HG03378 (cell line): Measurements from ENCODE around the gene RPRM.
"Not testable (repeated sequence)": the region's sequence is repeated elsewhere in the genome, so short reads cannot be mapped to it uniquely, and the experiment has no call there.

Source experiments
- ATAC-seq: cut with Tn5 transposase; IDR thresholded peaks from one replicate; pipeline ENCODE4 v1.9.1; 2021; ENCODE audit warnings: mild to moderate bottlenecking, moderate library complexity; ENCODE audit not compliant: unreplicated experiment

RPRM gene

DNA sequence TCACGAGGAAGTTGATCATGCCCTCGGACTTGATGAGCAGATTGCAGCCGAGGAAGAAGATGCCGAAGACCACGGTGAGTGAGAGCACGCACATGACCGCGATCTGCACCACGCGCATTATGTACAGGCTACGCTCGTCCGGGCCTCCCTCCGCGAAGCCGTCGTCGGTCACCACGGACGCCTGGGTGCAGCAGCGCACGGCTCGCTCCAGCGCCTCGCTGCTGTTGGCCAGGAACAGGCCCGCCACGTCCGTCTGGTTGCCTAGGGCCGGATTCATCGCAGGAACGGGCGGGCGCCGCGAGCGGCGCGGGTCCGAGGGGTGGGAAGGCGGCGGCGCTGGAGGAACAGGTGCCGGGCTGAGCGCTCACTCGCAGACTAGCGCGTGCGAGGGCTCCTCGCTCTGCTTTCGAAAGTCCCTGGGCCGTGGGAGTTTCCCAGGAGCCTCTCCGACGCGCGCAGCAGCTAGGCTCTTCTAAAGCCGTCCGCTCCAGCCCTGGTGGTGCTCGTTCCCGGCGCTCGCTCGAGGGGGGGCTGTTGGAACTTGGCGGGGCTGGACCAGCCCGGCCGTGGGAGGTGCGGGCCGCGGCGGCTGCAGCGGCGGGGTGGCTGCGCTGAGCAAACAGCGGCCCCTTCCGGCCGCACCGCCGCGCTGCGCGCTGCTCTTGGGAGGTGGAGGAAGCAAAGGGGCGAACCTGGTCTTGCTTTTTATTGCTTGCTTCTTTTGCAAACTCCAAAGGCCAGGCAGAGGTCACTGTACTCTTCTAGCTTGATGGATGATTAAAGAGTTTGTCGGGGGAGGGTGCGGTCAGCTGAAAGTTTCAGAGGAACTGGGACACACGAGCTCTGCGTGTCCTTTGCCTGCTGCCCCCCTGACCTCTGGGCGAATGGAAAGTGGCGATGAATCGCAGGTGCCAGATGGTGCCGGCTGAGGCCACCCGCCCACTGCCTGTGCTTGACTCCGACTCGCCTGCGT lies at the start of gene RPRM:
Gene RPRM, minus strand, starts transcription at position 474 of the 973 bp plus-strand sequence. Its CDS starts 197 bp downstream, at position 277.
- peak; percentile 75 for ATAC-seq

DNA sequence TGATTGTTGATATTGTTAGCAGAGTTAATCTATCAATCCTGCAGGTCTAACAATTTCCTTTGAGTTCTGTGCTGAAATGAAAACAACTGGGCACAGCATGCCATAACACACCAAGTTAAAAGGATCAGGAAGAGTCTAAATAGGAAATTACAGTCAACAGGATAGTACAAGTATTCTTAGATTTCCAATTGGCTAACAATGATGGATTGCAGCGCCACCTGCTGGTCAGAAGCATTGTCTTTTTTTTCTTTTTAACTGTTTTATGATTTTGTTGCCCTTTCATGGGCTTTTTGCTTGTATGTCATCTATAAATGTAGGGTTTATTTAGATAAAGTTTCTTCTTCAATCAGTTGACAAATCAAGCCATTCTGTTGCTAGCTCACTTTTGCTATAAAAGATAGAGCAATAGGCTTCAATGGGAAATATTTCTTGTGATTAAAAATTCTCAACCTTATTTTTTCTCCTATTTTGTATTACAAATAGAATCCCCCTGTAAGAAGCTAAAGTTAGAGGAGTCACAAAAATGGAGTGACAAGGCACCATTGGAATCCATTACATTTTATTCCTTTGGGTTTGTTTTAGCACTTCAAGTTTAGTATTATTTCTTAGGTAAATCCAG lies 40.8 kb upstream of the RPRM start:
- peak; percentile 71 for ATAC-seq

DNA sequence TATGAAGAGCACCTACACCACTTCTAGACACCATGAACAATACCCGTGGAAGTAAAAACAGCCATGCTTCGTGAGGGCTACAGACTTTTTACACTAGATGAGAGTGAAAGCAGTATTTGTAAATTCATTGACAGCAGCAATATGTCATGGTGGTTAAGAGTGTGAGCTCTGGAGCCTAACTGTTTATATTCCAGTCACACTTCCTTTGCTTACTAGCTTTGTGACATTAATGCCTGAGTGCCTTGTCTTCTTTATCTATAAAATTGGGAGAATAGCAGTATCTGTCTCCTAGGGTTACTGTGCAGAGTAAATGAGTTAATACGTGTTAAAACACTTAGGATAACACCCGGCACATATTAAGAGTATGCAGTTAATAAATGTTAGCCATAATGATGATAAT lies 33.8 kb upstream of the RPRM start:
- no peak for ATAC-seq

DNA sequence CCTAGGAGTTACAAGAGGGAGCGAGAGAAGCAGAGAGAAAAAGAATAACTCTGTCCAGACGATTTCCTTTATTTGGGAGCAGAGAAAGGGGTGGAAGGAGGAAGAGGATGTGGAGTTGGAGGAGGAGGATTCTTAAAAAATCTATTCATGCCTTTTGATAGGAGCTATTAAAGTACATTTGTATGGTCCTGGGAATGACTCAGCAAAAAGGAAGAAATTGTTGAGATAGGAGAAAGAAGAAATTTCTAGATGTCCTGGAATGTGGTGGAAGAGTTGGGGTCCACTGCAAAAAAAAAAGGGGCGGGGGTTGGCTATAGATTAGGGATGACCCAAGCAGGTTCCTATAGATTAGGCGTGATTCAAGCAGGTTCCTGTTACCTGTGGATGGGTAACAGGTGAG lies 32.4 kb upstream of the RPRM start:
- ATAC-seq = no peak

DNA sequence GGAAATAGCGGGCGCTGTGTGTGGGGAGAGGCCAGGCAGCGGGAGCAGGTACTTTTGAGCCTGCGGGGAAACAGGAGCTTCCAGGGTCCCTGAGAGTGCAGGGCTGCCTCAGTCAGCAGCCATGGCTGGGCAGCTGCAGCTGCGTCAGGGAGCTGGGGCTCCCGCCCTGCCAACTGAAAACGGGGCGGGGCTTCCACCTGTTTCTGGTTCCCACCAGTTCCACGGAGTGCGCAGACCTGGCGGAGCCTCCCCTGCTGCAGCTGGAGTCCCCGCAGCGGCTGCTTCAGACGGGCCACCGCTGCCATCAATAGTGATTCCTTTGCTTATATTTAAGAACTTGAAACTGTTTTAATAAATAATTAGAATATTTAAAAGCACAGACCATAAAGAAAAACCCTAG lies 30.6 kb upstream of the RPRM start:
- no peak for ATAC-seq

DNA sequence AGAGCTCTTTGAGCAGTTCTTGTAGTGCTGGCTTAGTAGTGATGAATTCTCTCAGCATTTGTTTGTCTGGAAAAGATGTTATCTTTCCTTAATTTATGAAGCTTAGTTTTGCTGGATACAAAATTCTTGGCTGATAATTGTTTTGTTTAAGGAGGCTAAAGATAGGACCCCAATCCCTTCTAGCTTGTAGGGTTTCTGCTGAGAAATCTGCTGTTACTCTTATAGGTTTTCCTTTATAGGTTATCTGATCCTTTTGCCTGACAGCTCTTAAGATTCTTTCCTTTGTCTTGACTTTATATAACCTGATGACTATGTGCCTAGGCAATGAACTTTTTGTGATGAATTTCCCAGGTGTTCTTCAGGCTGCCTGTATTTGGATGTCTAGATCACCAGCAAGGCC lies 27.9 kb upstream of the RPRM start:
- not testable (repeated sequence) for ATAC-seq

DNA sequence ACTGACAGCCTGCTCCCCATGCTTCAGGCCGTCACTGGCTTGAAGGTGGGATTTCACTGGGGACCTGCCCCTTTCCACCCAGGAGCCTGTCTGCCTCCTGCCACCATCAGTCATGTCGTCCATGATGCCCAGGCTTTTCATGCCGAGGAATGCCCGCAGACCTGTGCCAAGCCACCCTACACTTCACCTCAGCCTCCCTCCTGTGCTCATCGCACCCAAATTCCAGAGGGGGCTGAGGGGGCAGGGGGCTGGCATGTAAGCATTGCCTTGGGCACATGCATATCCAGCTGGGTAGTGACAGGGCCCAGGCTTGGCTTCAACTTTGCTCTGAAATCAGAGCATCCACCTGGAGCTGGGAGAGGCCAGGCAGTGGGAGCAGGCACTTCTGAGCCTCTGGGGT lies 20.9 kb upstream of the RPRM start:
- ATAC-seq = no peak

DNA sequence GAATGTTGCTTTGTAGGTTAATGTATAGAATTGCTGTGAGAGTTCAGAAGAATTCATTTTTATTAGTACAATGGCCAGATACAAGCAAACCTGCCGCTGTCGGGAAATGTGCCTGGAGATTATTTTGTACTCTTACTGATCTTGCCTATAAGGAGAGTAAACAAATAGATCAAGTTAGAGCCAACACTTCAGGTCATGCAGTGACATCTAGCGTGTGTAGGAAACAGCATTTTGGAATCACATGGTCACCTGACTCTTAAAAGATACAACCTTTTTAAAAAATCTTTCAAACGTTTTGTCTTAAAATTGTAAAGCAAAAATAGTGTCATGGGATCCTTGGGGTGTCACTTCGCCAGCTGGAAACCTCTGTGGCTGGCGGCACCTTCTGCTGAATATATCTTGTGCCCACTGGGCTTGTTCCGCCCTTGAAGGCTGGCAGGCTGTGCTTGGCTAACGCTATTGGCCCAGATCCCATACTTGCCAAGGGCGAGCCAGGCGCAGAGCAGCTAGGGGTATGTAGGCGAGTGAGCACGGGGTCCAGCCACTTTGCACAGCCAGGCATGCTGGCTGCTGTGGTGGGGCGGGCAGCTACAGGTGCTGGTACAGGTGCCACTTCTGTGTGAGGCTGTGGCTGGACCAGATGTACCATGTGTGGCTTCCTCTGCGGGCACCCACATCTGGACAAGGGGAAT lies 19.5 kb upstream of the RPRM start:
- no peak for ATAC-seq

DNA sequence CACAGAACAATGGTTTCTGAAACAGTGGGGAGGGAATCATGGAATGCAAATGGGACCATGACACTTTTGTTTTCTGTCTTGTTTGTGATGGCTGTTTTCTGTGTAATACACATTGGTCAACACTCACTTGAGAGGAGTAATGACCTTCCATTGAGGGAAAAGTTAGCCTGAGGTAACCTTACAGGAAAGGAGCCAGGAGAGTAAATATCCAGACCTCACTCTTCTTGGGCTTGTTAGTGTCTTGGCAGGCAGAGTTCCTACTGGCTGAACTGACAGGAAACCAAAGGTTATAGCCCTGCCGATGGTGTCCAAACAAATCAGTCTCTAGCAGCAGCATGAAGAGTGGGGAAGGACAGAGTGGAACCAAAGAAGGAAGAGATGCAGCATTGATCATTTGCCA lies 17.2 kb upstream of the RPRM start:
- no peak for ATAC-seq

DNA sequence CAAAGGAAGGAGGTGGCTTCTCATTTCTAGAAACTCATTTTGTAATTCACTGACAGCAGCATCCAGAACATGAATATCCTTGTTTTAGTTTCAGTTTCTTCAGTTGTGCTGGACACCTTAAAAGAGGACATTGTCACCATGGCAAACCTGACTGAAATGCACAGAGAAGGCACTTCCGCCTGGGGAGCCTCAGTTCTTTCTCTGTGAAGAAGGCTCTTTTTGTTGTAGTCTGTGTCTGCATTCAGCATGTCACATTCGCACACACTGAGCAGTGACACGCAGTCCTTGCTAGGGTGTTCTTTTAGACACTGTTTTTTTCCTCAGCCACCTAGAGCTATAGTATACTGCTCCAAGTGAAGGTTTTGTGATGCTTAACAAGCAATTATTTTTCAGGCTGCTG lies 9.5 kb upstream of the RPRM start:
- ATAC-seq = no peak

DNA sequence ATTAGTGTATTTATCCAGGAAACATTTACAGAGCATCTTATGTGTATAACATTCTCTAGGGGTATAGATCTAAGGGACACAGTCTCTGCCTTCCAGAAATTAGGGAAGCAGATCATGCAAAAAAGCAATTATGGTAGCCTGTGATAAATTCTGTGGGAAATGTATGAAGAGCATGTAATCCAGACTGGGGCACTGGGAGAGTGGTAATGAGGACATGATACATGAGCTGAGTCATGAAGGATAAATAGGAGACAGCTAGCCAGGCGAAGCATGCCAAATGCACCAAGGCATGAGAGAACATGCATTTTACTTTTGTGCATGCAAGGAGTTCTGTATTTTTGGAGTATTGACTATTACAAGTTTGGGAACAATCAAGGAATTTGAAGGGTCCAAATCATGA lies 8.9 kb upstream of the RPRM start:
- ATAC-seq = no peak

DNA sequence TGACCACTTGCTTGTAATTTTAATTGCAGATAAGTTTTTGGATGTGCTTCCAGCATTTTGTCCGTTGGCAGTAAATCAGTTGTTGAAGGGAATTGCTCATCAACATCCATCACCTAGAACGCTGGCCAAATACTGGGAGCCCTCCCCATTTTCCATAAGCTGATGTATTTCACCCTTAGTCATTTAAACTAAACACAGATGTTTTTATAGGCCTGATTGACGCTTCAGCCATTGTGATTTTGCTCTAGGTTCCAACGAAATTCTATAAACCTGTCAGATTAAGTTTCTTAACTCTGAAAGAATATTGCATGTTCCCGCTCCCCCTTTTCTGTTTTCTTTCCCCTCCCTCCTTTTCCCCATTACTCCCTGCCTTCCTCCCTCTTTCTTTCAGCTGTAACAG lies 1.0 kb upstream of the RPRM start:
- ATAC-seq = no peak

DNA sequence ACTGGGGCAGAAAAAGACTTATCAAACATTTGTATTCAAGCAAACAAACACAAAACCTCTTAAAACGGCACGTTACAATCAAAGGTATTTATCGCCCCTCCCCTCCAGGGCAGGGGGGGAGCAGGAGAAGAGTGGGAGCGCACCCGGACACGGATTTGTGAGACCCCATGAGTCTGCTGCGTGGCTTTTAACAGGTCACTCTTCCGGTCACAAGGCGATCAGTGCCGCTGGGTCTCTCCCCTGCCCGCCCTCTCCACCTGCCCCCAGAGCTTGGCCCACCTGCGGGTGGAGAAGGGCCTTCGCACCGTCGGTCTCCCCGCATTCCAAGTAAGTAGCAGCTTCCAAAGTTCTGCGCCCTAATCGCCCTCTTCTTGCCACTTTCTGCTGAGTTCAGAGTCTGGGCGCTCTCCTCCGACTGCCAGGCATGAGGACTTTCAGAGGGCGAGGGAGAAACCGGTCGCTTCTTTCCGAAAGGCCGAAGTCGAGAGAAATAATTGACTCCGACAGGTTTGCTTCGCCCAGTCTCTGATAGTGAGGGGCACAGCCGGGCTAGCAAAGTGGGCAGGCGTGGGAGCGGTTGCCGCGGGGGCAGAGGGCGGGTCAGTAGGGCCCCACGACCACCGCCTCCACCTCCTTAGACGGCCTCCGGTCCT lies 800 bp downstream of the RPRM start:
- ATAC-seq = no peak

DNA sequence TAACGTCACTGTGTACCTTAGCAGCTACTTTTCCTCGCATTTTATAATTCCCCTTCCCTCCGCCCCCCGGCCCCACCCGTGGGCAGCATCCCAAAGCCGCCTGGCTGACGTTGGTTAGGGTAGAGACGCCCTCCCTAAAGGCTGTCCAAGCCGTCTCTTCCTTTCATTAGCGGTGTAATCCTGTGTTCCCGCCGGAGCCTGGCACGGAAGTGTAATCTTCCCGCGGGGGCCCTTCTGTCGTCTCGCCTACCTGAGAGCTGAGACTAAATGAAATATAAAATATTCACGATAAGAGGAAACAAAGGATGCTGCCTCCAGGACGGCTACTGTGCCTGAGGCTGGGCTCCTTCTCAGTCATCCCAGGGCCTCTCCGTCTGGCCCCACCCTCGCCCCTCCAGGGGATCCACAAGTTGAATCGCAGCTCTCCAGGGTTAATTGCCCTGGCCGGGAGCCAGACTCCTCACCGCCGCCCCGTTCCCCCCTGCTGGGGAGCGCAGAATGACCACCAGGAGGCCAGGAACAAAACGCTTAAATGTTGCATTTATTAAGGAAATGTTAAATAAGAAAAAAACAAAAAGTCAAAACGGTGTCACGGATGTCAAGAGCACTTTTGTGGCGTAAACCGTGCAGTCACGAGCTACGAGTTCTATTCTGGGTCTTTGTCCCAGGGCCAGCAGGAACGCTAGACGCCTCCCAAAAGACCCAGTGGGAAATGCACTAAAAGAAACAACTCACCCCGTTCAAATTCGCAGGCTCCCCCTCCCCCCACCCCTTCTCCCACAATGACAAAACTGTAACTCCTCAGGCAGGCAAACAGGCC lies 1.5 kb downstream of the RPRM start:
- ATAC-seq = no peak

DNA sequence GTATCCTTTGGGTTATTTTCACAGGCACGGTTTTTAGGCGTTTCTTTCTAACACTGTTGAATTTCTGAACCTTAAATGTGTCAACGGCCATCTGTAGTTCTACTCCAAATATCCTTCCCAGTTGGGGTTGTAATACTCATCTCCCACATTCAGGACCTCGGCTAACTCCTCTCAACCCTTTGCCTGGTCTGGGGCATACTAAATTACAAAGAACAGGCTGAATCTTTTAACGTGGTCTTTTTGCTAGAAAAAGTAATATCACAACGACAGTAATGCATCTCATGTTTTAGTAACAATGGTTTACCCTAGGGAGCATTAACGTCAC lies 2.1 kb downstream of the RPRM start:
- ATAC-seq = no peak

DNA sequence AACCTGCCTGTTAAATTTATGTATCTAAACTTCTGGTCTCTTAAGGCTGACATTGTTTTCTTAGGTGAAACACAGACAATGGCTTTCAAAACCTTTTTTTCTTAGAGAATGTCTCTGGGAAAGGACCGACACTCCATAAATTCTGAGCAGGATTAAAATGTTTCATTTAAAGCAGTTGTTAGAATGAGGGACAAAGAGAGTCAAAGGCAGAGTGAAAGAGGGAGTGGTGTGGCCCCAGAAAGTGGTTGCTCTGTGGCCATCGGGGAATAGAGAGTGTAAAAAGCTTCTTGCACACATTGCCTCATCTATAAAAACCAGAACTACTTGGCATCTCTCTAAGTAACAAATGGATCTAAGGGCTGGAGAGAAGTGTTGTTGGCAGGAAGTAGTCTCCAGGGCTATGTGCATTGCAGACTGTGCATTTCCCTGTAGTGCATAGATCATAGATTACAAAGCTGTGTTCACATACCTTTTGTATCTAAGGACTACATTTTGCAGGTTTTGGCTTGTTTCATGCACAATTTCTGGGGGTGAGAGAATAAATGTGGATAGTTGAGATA lies 3.6 kb downstream of the RPRM start:
- ATAC-seq = no peak

DNA sequence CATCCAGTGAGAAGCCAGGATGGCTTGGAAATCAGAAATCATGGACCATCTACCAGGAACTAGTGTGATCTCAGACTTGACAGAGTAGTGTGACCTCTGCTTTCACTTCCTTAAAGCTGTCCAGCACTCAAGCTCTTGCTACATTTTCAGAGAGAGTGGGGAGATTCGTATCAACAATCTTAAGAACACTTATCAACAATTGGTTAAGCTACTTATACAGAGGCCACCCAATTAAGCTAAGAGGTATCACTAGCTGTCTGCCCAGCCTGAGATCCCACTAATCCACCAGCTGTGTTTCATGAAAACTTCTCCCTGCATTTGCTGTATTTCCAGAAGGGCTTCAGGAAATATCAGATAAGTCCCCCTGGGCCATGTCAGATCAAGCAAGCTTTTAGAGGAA lies 4.2 kb downstream of the RPRM start:
- no peak for ATAC-seq

DNA sequence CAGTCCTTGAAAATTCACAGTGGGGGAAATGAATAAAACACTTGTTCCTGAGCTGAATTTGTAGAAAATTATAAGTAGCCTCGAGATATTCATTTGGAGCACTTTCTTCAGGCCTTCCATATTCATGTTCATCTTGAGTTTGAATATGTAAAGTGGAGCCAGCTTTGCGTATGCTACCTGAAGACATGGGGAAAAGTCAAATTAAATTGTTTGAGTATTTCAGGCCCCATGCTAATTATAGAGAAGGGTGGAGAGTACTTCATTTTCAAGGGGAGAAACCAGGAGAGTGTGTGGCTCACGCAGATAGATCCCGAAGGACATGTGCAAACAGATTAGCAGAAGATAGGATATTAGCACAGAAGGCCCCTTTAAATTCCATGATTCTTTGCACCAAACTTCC lies 7.7 kb downstream of the RPRM start:
- no peak for ATAC-seq

DNA sequence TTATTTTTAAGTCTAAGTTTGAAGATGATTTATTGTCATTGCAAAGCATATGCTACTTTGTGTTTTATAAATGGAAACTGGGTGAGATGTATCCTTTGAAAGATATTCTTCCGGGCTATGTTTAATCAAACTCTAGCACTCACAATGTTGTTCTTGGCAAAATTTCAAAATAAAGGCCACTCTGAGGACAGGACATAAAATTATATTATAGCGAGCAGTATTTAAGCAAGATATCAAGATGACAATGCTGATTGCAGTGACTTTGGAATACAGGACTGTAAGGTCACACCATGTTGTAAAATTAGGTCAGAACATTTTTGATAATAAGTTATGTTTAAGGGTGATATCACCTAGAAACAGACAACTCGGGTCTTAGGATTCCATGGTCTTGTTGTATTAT lies 14.2 kb downstream of the RPRM start:
- no peak for ATAC-seq

DNA sequence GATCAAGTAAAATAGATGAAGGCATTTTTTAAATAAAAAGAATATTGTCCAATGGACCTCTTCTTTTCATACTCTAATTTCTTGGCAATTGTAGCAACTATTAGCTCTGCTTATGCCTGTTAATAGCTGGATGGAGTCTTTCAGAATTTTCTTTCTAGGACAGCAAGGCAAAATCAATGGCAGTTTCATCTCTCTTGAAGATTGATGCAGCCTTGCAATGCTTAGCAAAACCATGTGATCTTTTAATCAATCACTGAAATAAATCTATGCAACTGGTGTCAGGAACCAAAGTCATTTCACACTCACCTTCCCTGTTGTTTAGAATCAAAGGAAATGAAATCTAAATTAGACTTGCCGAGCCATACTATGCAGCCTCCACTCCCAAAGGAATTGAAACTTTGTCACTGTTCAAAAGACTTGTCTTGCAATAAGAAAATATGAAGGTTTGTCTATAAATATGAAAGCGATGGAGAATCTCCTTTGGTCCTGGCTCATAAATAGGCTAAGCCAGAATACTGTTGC lies 16.2 kb downstream of the RPRM start:
- no peak for ATAC-seq
